MV-4-11 (cell line): ENCODE measurements around the gene NPY4R2.
"Not testable (repeated sequence)": the region's sequence is repeated elsewhere in the genome, so short reads cannot be mapped to it uniquely, and the experiment has no call there.

ENCODE experiments used
- DNase-seq: peaks from one replicate; lab custom pipeline; 2025; lab: John Stamatoyannopoulos, UW

NPY4R2 gene, protein sequence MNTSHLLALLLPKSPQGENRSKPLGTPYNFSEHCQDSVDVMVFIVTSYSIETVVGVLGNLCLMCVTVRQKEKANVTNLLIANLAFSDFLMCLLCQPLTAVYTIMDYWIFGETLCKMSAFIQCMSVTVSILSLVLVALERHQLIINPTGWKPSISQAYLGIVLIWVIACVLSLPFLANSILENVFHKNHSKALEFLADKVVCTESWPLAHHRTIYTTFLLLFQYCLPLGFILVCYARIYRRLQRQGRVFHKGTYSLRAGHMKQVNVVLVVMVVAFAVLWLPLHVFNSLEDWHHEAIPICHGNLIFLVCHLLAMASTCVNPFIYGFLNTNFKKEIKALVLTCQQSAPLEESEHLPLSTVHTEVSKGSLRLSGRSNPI

DNA sequence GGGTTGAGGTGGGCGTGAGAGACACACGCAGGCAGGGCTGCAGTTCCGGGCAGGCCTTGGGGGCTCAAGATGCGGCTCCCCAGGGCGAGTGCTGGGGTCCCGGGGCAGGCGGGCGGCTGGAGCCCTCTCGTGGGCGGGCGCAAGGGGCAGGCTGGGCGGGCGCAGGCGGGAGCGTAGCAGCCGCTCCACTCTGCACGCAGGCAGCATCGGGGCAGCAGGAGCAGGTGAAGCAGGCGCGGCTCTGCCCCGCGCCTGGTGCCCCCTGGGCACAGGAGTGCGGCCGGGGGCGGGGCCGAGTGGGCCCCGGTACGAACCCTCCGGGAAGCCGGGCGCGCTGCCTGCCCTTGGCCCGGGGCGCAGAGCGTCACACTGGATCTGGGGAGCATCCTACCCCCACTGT is at the start of gene NPY4R2:
Gene NPY4R2 (plus strand): TSS at position 188 of the 400 bp plus-strand sequence. CDS start 3,326 bp downstream, outside the sequence.
- DNase-seq = not testable (repeated sequence)

DNA sequence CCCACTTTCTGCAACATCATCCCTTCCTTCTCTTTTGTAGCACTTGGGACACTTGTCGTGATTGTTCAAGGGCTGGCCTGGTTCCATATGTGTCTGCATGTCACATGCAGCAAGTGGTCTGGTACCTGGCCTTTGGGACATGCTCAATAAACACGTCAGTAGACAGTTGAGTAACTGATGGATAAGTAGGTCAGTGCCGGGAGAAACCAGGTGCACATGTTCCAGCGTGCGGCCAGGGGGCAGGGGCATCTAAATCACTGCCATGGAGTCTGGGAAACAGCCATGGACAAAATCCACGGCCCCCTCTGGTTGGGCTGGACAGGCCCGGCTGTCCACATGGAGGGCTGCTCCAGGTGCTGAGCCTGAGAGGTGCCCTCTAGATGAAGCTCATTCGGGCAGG is 47.6 kb upstream of the NPY4R2 start:
- DNase-seq = not testable (repeated sequence)

DNA sequence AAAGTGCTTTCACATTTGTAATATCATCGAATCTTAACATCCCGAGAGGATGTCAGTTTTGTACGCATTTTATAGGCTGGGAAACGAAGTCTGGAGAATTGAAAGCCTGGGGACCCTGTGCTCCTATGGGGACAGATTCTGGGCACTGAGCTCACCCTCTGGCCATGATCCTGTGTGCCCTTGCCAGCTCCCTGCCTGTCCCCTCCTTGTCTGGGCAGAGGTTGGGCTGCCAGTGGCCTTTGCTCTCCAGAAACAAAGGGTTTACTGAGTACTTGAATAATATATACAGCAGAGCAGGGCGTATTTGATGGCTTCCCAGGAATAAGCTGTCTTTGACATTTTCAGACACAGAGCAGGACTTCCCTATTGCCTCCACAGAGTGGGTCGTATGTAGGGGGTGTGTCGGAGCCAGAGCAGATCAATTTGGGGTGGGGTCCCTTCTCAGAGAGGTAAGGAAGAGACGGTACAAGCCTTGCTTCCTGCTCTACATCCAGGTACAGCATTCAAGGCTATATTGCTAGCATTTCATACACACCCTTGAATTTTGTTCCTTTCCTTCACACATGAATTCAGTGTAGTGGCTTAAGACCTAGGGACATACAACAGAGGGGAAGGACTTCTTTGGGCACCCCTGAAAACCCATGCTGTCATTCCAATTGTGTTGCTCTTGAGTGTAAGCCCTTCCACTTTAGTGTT is 46.8 kb upstream of the NPY4R2 start:
- DNase-seq = not testable (repeated sequence)

DNA sequence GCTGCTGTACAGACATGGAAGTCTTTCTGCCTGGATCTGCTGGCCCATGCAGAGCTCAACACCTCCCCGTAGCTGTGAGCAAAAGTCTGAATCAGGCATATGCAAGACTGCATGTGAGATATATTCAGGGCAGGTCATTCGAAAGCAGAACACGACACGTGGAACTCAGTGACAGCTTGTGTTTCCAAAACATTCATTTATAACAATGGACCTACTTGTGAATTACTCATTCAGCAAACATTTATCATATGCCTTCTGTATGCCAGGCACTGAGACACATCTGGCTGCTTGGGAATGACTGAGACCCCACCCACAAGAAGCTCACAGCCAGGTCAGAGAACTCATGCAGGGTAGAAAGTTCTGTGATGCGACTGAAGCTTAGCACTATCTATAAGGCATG is 46.2 kb upstream of the NPY4R2 start:
- DNase-seq = not testable (repeated sequence)

DNA sequence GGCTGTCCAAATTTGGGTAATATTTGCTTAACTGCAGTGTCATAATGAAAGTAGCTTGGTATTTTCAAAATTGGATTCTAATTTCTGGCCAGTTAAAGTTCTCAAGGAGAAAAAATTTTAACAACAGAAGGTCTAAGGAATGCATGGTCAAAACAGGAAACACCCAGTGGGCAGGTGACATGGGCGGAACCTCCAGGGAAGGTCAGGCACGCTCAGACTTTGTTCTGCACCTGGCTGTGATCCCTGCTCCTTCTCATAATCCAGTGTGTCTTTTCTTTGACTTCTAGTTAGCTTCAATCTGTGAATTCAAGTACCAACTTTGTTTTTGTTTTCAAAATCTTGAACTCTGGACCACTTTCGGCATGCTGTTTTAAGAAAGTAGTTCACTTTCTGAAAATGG is 34.2 kb upstream of the NPY4R2 start:
- DNase-seq = not testable (repeated sequence)

DNA sequence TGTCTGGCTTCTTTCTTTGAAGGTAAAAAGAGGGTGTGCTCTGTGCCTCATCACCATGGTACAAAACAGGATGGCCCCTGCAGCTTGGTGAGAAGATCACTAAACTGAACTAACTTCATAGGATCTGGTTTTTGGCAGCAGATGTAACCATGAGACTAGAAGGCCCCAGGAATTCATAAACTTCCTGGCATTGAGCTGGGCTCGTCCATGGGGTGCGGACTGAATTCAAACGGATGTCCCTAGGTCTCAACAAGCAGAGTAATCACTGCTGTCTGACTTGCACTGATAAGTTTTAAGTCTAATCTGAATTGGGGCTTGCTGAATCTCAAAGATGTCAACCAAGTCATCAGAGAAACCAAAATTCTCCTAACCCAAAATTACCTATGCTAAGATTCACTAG is 33.5 kb upstream of the NPY4R2 start:
- not testable (repeated sequence) for DNase-seq

DNA sequence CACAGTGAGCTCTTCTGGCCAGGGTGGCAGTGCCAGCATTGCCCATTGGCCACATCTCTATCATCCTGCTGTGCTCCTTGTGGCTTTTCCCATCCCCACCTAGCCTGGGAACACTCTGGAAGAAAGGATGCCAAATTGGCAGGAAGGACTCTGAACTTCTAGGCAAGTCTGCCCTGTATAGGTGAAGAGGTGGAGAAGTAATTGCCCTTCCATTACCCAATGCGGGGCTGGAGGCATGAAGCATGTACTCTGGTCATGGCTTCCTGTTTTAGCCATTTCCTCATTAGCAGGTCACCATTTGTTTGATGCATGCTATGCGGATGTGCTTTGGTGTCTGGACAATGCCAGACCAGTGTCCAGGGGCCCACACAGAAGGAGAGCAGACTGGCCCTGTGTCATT is 32.1 kb upstream of the NPY4R2 start:
- DNase-seq = not testable (repeated sequence)

DNA sequence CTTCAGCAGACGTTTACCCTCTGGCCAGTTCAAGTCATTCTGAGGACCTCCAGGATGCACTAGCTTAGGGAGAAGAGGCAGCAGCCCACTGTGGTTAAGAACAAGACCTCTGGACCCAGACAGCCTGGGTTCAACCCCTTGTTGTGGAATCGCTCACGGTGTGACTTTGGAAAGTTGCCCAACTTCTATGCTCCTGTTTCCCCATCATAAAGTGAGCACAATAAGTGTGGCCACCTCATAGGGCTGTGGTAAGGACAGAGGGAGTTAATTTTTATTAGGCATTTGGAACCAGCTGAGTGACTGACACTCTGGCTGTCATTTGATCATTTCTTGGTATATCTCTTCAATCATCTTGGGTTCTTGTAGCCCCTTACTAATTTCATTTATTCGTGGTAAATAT is 31.6 kb upstream of the NPY4R2 start:
- DNase-seq = not testable (repeated sequence)

DNA sequence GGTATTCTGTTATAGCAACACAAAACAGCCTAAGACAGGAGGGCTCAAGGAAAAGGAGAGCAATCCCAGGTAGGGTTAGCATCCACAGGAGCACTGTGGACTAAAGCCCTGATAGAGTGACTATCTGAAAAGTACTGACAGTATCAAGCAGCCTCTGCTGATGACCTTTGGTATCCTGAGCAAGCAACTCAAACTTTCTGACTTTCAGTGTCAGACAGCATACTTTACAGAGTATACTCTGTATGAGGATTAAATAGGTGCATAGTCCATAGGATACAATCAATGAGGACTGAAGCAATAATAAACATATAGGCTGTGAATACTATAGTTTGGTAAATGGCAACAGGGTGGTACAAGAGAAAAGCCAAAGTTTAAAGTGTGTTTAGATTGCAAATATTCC is 27.7 kb upstream of the NPY4R2 start:
- DNase-seq = not testable (repeated sequence)

DNA sequence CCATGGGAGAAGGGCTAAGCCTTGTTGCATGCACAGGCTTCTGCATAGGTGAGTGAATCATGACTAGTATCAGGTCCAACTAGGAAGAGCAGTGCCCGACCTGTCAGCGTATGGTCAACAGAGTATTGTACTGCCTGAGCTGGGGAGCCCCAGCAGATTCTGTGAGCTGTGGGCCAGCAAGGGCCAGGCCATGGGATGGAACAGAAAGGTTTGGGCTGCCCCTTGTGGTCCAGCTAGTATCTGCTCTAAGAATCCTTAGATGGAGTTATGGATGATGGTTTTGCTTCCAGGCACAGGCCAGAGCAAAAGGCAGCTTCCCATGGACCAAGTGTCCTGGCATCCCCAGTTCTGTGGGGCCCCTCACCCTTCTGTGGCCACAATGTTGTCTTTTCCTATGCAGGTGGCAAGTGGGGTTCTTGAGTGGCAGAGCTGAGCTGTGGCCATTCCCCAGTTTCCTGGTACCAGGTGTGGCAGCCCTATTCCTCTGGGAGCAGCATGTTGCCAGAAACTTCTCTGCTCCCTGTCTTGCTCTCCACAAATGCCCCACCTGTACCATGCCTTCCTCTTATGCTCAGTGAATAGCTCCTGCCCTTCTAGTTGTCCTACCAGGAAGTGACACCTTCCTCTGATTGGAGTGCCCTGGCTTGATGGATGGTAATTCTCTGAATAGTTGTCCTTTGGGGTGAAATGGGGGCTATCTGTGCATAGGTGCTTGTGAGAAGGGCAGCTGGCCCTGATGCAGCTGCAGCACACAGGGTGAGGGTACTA is 25.8 kb upstream of the NPY4R2 start:
- DNase-seq = not testable (repeated sequence)

DNA sequence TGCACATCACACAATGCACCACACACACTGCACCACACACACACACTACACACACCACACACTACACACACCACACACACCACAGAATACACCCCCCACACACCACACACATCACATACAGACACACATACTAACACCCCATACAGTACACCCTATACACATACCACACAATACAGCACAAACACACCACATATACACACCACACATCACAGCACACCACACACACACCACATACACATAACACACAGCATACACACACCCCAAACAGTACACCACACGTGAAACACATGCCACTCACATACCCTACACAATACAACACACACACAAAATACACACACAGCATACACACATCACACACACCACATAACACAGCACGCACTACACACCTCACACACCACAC is 23.9 kb upstream of the NPY4R2 start:
- DNase-seq = not testable (repeated sequence)

DNA sequence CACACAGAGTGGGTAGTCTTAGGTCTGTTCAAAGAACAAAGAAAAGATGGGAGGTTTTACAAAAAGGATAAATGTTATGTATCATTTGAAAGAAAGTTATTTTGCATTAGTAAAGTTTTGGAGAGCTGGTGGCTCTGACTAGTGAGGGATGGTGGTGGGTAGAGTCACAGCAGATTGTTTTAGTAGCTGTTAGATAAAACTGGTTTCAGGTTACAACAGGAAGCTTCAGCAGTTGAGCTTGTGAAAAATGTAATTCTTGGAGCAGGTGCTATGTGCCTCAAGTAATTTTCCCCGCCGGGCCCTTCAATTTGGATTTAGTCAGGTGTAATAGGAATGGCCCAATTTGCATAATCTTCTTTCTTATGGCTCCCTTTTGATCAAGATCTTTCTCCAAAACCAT is 20.6 kb upstream of the NPY4R2 start:
- not testable (repeated sequence) for DNase-seq

DNA sequence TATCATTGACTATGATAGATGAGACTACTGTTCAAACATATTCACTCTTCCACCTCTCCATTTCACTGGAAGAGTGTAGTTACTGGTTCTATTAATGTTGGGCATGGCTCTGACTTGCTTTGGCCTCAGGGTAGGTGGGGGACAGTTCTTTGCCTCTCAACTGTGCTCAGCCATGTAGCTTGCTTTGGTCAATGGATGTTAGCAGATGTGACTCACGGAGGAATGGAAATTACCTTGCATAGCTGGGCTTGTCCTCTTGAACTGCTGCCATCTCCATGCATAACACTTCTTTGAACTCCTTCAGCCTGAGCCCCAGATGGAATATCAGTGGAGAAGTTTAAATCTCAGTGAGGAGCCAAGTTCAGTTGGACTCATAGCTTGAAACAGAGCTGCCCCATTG is 9.1 kb upstream of the NPY4R2 start:
- DNase-seq = not testable (repeated sequence)

DNA sequence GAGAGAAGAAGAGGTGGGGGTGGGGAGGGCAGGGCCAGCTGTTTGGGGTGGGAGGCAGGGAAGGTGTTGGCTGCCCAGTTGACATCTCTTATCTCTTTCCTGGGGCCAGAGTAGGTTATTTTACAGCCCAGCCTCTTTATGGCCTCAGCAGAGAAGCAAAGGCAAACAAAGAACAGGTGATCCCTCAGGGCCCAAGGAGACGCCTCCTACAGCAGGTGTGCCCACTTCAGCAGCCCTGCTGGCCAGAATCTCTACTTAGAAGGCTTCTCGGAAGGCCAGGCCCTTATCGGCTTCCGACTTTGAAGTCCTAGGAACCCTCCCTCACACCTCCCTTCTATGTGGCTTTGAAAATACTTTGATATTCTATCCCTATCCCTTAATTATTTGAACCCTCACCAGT is 8.0 kb upstream of the NPY4R2 start:
- not testable (repeated sequence) for DNase-seq

DNA sequence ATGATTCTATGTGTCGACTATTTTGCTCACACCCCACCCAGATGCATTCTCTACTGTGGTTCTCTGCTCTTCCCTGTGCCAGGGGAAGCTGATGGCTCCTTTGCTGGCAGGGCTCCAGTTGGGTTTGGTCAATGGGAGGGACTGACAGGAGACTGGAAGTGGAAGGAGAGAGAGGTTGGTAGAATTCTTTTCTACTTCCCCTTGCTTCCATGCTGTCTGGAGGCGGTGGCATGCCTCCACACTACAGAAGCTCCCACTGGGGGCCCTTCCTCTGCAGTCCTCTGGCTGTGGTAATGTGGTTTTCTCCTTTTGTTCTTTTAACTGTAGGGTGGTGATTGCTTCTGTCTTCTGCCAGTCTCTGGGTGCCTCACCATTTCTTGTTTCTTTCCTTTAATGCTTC is 4.4 kb upstream of the NPY4R2 start:
- not testable (repeated sequence) for DNase-seq

DNA sequence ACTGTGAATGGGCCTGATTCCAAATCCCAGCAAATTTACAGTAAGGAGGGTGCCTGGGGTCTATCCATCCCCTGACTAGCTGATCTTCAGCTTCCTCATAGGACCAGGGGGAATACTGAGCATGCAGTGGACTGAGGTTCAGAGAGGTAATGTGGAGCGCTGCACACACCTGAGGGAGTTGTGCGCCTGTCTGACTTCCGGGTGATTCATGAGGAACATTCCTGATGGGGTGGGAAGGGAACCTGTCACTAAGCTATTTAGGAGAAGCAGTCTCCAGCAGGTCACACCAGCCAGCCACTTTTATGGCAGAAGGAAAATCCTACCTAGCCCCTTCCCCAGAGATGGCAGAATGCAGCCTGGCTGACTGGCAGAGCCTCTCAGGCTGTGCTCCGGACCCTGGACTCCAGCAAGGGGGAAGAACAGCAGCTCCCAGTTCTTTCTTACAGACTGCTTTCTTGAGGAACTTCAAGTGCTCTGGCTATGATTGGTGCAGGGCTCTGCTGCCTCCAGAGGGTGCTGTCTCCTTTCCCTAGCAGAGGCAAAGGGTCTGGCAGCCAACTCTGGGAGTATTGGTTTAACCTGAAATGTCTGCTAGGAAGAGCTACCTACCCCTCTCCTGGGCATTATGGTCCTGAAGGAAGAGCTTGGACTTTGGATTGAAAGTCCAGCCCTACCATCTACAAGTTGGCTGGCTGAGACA is 2.5 kb upstream of the NPY4R2 start:
- not testable (repeated sequence) for DNase-seq

DNA sequence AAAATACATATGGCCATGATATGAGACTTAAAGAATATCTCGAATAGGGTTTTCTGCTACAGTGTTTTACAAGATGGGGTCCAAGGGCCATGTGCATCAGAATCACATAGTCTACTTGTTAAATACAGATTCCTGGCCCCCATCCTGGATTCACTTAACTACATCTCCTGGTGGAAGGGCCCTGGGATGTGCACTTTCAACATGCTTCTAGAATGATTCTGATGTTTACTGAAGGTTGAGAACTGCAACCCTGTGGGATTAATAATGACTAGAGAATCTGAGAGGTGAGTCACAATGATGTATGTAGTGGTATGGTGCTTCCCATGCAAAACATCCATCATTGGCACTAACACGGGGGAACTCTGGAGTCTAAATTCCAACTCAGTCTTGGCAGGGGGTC is 2.1 kb downstream of the NPY4R2 start:
- DNase-seq = not testable (repeated sequence)

DNA sequence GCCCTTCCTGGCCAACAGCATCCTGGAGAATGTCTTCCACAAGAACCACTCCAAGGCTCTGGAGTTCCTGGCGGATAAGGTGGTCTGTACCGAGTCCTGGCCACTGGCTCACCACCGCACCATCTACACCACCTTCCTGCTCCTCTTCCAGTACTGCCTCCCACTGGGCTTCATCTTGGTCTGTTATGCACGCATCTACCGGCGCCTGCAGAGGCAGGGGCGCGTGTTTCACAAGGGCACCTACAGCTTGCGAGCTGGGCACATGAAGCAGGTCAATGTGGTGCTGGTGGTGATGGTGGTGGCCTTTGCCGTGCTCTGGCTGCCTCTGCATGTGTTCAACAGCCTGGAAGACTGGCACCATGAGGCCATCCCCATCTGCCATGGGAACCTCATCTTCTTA is 4.0 kb downstream of the NPY4R2 start:
- DNase-seq = not testable (repeated sequence)

DNA sequence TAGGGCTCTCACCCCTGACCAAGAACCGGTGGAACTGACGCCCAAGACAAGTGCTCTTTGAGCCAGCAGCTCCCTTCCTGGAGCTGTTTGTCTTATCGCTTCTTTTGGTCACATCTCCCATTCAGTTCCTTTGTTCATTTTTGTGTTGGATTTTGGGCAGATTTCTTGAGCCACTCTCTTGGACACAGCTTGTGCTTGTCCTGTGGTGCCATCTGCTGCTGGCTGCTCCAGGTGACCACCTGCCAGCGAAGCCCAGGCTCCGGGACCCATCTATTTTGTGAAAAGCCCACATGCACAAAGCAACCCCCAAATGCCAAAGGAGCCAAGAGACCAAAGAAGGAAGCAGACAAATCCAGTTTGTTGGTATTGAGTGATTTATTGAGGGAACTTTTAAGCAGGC is 6.2 kb downstream of the NPY4R2 start:
- DNase-seq = not testable (repeated sequence)

DNA sequence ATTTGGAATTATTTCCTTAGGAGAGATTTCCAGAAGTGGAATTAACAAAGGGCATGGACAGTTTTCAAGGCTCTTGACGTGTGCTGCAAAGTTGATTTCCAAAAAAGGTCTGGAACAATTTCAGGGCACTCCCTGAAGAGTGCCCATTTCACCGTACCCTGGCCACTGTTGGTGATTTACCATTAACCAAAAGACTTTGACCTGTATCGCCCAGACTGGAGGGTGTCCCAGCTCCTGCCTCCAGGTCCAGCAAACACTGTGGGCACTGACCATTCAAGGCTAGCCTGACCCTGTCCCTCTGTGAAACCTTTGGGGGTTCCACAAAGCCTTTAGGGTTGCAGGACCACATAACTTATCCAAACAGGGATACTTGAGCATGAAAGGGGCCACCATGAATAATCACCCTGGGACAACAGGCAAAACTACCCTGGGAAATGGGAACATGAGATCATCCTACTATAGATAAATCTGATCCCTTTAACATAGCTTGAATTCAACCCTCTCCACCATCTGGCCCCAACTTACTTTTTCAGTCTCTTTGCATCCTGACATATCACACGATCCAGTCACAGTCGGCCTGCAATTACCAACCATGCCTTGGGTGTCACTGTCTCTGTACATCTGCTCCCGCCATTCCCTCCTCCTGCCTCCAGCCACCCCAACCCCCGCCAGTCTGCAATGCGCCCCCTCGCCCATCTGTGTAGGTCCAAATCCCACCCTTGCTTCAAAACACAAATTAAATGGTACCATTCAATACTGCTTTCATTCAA is 8.9 kb downstream of the NPY4R2 start:
- not testable (repeated sequence) for DNase-seq

DNA sequence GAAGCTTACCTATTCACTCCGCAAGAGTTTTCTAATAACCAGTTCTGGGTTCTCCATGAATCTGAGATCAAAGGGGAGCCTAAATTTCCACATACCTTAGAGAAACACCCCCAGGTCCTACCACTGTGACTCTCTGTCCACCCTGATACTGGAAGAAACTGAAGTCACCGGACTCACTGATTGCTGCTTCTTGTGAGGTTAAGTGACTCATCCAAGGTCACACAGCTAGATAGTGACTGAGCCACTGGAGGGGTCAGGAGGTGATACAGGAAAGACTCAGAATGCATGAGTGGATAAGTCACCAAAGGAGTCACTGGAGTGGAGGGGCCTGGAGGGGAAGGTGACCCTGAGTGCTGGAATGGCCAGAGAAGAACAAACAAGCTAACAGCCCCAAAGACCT is 9.8 kb downstream of the NPY4R2 start:
- DNase-seq = not testable (repeated sequence)
